Ishikawa (cell line): ENCODE measurements around the gene SLC5A2.

Source experiments
- EGR1 ChIP-seq: IDR thresholded peaks from 2 replicates; pipeline ENCODE4 v1.6.1; 2012
- EP300 ChIP-seq: IDR thresholded peaks from 2 replicates; pipeline ENCODE4 v1.6.1; 2012; ENCODE audit warnings: borderline replicate concordance
- MAX ChIP-seq: IDR thresholded peaks from 2 replicates; pipeline ENCODE4 v1.6.1; 2012

- no peak for TF ChIP-seq MAX
- no peak for TF ChIP-seq EGR1
- TF ChIP-seq EP300 = no peak
These were observed 42.2 kb downstream of the SLC5A2 start for GRCh38 chr16:31525113-31525512.
